GM10847 (cell line): ENCODE data around the gene ZNF407.

Experiments
- POLR2A ChIP-seq: IDR thresholded peaks from 2 replicates; pipeline ENCODE4 v1.6.1; 2011; ENCODE audit not compliant: insufficient read length; ENCODE audit errors: extremely low read depth

The ZNF407 gene

DNA sequence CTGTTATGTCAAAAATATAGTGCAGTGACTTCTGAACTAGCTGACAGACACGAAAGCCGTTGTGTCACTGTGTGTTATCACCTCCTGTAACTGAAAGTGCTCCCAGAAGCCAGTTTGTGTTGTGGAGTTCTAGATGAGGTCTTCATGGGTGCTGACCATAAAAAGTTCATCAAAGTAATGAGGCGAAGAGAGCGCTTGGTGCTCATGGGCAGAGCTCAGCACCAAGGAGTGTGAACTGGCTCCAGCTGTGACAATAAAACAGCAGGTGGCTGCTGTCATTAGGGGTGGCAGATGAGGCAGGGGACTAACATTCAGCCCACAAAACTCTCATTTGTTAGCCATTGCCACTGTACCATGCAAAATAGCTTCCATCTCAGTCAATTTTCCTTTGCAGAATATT is 151.1 kb downstream of the ZNF407 start:
- TF ChIP-seq POLR2A, result no peak

- TF ChIP-seq POLR2A, result no peak
Observed at GRCh38 chr18:74758995-74759394, 161.3 kb downstream of the ZNF407 start.

- TF ChIP-seq POLR2A, result no peak
Observed at GRCh38 chr18:74760026-74760425, 162.4 kb downstream of the ZNF407 start.

GRCh38 chr18:74760436-74760835 is 162.8 kb downstream of the ZNF407 start:
- no peak for TF ChIP-seq POLR2A

GRCh38 chr18:74766251-74766650 is 168.6 kb downstream of the ZNF407 start:
- TF ChIP-seq POLR2A, result no peak

DNA sequence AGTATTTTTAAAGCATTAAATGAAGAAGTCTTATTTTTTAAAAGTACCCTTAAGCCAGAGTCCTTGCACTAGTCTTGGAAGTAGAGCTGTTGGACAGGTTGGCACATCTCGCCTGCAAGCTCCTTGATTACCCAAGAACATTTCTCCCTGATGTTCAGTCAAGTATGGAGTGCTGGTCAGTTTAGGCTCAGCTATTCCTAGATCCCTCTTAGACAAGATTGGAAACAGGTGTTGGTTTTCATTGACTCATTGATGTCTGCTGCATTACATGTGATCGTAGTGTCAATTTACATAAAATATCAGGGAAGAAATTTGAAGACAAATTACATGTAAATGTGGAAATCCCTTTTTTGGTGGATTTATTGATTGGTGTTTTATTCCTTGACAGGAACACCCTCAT is 170.4 kb downstream of the ZNF407 start:
- TF ChIP-seq POLR2A, result no peak

GRCh38 chr18:74773171-74773624 is 175.5 kb downstream of the ZNF407 start:
- TF ChIP-seq POLR2A, result no peak

DNA sequence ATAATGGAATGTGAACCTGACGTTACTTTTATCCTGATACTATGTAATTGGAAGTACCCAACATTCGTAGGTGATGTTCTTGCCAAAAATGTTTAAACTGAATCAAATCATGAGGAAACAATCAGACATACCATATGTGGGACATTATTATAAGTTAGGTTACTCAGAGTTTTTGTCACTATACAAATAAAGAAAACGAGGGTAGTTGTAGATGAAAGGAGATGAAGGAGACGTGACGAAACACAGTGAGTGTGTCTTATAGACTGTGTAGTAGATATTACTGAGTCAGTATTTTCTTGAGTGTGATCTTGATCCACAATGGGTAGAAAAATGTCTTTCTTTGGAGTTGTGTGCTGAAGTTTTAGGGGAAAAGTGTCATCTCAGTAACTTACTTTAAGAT is 176.8 kb downstream of the ZNF407 start:
- no peak for TF ChIP-seq POLR2A

GRCh38 chr18:74775239-74775638 is 177.6 kb downstream of the ZNF407 start:
- TF ChIP-seq POLR2A, result no peak

DNA sequence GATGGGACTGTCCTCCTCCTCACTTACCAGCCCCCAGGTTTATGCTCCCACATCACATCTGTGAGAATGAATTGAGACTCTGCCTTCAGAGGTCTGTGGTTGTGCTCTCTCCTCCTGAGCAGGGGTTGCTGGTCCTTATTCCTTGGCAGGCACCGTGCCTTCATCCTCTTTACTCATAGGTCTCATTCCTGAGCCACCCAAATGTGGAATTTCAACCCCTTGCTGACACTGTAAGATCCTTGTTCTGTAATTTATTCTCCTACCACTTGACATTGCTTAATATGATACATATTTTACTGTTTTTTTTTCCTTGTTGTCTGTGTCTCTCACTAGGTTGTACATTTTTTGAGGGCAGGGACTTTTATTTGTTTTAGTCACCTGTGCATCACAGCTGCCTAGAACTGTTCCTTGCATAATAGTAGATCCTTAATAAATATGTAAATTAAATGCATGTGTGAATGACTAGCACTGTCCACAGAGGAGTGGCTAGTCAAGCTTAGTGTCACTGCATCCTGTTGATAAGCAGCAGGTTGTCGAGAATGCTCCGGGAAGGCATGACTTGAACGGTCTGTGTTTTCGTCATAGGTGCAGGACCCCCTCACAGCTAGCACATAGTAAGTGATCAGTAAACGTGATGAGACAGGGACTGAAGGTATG is 180.6 kb downstream of the ZNF407 start:
- no peak for TF ChIP-seq POLR2A

GRCh38 chr18:74784752-74785151 is 187.1 kb downstream of the ZNF407 start:
- TF ChIP-seq POLR2A, result no peak

DNA sequence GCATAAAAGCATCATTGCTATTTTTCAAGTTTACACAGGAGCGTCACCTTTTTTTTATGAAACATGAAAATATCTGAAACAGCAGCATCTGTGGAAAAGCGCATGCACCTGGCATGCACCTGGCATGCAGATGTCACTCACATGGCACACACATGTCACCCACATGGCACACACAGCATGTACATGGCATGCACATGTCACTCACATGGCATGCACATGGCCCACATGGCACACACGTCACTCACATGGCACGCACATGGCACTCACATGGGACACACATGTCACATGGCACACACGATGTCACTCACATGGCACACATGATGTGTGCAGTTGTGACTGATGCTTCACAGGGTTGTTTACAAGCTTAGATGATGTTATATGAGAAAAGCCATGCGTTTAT is 188.0 kb downstream of the ZNF407 start:
- no peak for TF ChIP-seq POLR2A

GRCh38 chr18:74788657-74789056 is 191.0 kb downstream of the ZNF407 start:
- TF ChIP-seq POLR2A, result no peak

- no peak for TF ChIP-seq POLR2A
Observed at GRCh38 chr18:74789078-74789477, 191.4 kb downstream of the ZNF407 start.

DNA sequence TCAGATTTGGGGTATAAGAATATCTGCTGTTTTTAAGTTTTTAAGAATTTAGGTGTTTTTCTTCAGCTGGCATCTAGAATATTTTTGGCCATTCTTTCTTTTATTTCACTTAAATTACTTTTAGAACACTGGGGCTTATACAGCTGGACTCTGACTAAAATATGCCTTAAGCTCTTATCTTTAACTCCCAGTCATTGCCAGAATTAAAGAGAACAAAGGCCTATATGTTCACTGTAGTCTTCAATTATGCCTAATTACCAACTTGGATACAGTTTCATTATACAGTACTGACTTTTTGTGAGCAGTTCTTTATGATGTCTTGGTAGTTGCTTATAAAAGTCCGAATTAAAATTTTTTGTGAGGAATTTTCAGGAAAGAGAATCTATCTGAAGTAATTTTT is 192.8 kb downstream of the ZNF407 start:
- no peak for TF ChIP-seq POLR2A

GRCh38 chr18:74791501-74792194 is 194.0 kb downstream of the ZNF407 start:
- TF ChIP-seq POLR2A, result no peak

- no peak for TF ChIP-seq POLR2A
Observed at GRCh38 chr18:74793746-74794145, 196.1 kb downstream of the ZNF407 start.
